ENCODE data around the gene NDUFA1. TPM values are rescaled to one million over a fixed set of nuclear protein-coding genes. Genes with fewer than 3 reads are reported as not detected.
"Not testable (repeated sequence)": the region's sequence is repeated elsewhere in the genome, so short reads cannot be mapped to it uniquely, and the experiment has no call there.

NDUFA1 gene
- total RNA-seq: 10 to 100 TPM; 63.9 to 87.5 TPM
- 87.2 TPM for polyA plus RNA-seq (2013, experiment 1 of 2)
- 76.3 TPM for polyA plus RNA-seq (2013, experiment 2 of 2)
- long read RNA-seq, experiment 1, transcript NDUFA1-201 (3 exons, 766 nt): major isoform, 94 of 98 reads
- long read RNA-seq, experiment 1, partial matches to known transcripts: 1 of 98 reads
- long read RNA-seq, experiment 1, other reads (novel, unspliced or antisense): 3 of 98 reads
- long read RNA-seq, experiment 2, transcript NDUFA1-201 (3 exons, 766 nt): major isoform, 81 of 82 reads
- long read RNA-seq, experiment 2, partial matches to known transcripts: 1 of 82 reads
- long read RNA-seq, experiment 2, other reads (novel, unspliced or antisense): 0 of 82 reads
- long read RNA-seq, experiment 3, transcript NDUFA1-201 (3 exons, 766 nt): major isoform, 36 of 37 reads
- long read RNA-seq, experiment 3, partial matches to known transcripts: 1 of 37 reads
- long read RNA-seq, experiment 3, other reads (novel, unspliced or antisense): 0 of 37 reads
- long read RNA-seq, experiment 4, partial matches to known transcripts: 0 of 4 reads
- long read RNA-seq, experiment 4, other reads (novel, unspliced or antisense): 0 of 4 reads

DNA sequence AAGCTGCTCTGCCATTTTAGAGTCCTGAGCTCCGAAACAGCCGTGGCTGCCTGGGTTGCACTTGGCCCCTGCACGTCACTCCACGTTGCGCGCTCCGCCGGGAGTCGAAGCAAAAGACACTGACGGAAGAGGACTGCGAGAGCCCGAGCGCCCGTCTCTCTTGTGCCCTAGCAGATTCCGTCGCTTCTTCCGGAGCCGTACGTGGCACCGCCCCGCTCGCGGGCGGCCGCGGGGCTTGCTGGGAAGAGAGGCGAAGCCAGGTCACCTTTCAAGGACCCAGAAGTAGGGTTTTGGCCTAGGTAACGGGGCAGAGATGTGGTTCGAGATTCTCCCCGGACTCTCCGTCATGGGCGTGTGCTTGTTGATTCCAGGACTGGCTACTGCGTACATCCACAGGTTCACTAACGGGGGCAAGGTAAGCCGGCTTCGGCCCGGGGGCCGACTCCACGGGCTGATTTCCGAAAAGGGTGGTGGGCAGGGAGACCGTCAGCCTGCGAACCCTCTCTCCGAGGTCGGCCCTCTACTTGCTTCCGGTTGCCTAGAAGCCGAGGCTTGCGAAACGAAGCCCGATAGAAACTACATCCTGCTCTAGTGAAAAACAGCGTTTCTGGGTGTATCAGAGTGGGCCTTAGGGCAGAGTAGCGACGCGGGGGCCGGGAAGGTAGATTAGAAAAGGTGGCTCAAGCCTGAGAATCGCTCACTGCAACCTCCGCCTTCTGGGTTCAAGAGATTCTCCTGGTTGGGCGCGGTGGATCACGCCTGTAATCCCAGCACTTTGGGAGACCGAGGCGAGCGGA is at the start of gene NDUFA1, which contains the start of gene RNF113A:
TSS of gene NDUFA1 (plus strand) at position 234 of the 797 bp plus-strand sequence. CDS start at position 314, 80 bp downstream.
TSS of gene RNF113A (minus strand) at position 135 of the 797 bp plus-strand sequence. CDS start at position 15, 120 bp downstream.
- TF ChIP-seq, protein P1, sequence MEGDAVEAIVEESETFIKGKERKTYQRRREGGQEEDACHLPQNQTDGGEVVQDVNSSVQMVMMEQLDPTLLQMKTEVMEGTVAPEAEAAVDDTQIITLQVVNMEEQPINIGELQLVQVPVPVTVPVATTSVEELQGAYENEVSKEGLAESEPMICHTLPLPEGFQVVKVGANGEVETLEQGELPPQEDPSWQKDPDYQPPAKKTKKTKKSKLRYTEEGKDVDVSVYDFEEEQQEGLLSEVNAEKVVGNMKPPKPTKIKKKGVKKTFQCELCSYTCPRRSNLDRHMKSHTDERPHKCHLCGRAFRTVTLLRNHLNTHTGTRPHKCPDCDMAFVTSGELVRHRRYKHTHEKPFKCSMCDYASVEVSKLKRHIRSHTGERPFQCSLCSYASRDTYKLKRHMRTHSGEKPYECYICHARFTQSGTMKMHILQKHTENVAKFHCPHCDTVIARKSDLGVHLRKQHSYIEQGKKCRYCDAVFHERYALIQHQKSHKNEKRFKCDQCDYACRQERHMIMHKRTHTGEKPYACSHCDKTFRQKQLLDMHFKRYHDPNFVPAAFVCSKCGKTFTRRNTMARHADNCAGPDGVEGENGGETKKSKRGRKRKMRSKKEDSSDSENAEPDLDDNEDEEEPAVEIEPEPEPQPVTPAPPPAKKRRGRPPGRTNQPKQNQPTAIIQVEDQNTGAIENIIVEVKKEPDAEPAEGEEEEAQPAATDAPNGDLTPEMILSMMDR (conservative IDR thresholded peaks at IDR 0.05): no peak
- H3K36me3 ChIP-seq (ENCODE audit: control insufficient read depth, insufficient read depth, low read length): no peaks in the 10 kb centered on the region
- Mint-ChIP-seq H3K4me1 (no peaks in the 10 kb centered on the region), H3K9me3 (peaks cover 42% of the 10 kb centered on the region), H3K27ac (peak within 1 kb of the TSS; percentile 97), H3K4me3 (peak within 1 kb of the TSS; percentile 76), H3K27me3 (ENCODE audit: insufficient read depth) (no peaks in the 10 kb centered on the region), H3K36me3 (ENCODE audit: low read depth) (peaks cover 9% of the 10 kb centered on the region)
- peak; percentile 90 for DNase-seq
- H3K27me3 ChIP-seq (ENCODE audit: control insufficient read depth, insufficient read depth, low read length, poor library complexity, severe bottlenecking): no peaks in the 10 kb centered on the region
- no peaks in the 10 kb centered on the region for H3K9me3 ChIP-seq (ENCODE audit: control insufficient read depth, low read length)
- peak within 1 kb of the TSS; percentile 76 for H3K27ac ChIP-seq (ENCODE audit: low read depth, low read length)
- H3K9ac ChIP-seq (ENCODE audit: extremely low read depth, low read length, poor library complexity, severe bottlenecking): peak within 1 kb of the TSS; percentile 84
- H3K4me3 ChIP-seq (ENCODE audit: low read length): peak within 1 kb of the TSS; percentile 93
- WGBS, 2 experiments (ENCODE audit: insufficient coverage in 1 of 2, insufficient read length in 1 of 2): 0% methylated on average over 4 to 59 of the region's 62 CpGs
- H3K4me1 ChIP-seq (ENCODE audit: control insufficient read depth, insufficient read depth, low read length): no peaks in the 10 kb centered on the region

DNA sequence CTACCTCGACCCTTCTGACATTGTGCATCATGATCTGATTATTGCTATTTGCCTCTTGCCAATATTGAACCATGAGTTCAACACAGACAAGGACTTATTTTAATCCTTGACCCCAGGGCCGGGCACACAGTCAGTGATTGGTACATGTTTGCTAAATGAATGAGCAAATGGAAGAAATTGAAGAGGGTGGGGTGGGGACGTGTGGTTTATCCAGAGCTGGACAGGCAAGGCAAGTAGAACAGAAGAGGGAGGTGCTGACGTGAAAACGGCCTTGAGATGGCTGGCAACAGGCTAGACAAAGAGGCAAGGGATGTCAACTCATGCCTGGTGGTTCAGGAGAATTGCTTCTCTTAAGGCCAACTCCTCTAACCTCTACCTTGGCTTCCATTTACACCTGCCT is 47.4 kb upstream of the NDUFA1 start:
- H3K9me3 Mint-ChIP-seq: peaks cover 42% of the 10 kb centered on the region
- H3K4me1 ChIP-seq (ENCODE audit: control insufficient read depth, insufficient read depth, low read length); H3K4me3 Mint-ChIP-seq; H3K4me3 ChIP-seq (ENCODE audit: low read length); H3K27me3 Mint-ChIP-seq (ENCODE audit: insufficient read depth); H3K27me3 ChIP-seq (ENCODE audit: control insufficient read depth, insufficient read depth, low read length, poor library complexity, severe bottlenecking); H3K9ac ChIP-seq (ENCODE audit: extremely low read depth, low read length, poor library complexity, severe bottlenecking); DNase-seq; H3K9me3 ChIP-seq (ENCODE audit: control insufficient read depth, low read length); H3K36me3 ChIP-seq (ENCODE audit: control insufficient read depth, insufficient read depth, low read length); H3K4me1 Mint-ChIP-seq; H3K27ac ChIP-seq (ENCODE audit: low read depth, low read length); H3K27ac Mint-ChIP-seq; H3K36me3 Mint-ChIP-seq (ENCODE audit: low read depth): not testable (repeated sequence)
- WGBS, 2 experiments (ENCODE audit: insufficient coverage in 1 of 2, insufficient read length in 1 of 2): 79% methylated on average over 2 of the region's 5 CpGs; no CpG with 5 or more reads in 1 of the 2 experiments

DNA sequence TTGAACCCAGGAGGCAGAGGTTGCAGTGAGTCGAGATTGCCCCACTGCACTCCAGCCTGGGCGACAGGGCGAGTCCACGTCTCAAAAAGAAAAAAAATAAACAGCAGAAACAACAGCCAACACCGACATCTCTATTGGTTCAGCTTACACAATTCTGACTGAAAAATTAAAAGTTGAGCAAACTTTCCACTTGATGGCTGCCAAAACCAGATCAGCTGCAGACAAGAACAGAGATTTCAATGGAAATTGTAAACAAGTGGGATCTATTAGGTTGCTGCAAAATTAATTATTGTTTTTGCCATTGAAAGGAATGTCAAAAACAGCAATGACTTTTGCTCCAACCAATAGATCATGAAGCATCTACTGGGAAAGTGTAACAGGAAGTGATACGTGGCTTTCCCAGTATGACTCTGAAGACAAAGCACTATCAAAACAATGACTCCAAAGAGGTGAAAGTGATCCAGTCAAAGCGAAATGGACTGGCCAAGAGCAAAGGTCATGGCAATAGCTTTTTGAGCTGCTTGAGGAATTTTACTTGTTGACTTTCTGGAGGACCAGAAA is 45.2 kb upstream of the NDUFA1 start:
- no peak overlapping the region for H3K27ac Mint-ChIP-seq
- no peaks in the 10 kb centered on the region for H3K36me3 ChIP-seq (ENCODE audit: control insufficient read depth, insufficient read depth, low read length)
- no peaks in the 10 kb centered on the region for H3K27me3 Mint-ChIP-seq (ENCODE audit: insufficient read depth)
- H3K27ac ChIP-seq (ENCODE audit: low read depth, low read length): no peak overlapping the region
- no peaks in the 10 kb centered on the region for H3K4me1 ChIP-seq (ENCODE audit: control insufficient read depth, insufficient read depth, low read length)
- TF ChIP-seq, protein P1 (conservative IDR thresholded peaks at IDR 0.05): no peak
- no peak overlapping the region for H3K4me3 ChIP-seq (ENCODE audit: low read length)
- H3K4me1 Mint-ChIP-seq: no peaks in the 10 kb centered on the region
- H3K36me3 Mint-ChIP-seq (ENCODE audit: low read depth): peaks cover 17% of the 10 kb centered on the region
- H3K4me3 Mint-ChIP-seq: no peak overlapping the region
- H3K9ac ChIP-seq (ENCODE audit: extremely low read depth, low read length, poor library complexity, severe bottlenecking): no peak overlapping the region
- H3K27me3 ChIP-seq (ENCODE audit: control insufficient read depth, insufficient read depth, low read length, poor library complexity, severe bottlenecking): no peaks in the 10 kb centered on the region
- DNase-seq: no peak
- H3K9me3 Mint-ChIP-seq: peaks cover 54% of the 10 kb centered on the region
- H3K9me3 ChIP-seq (ENCODE audit: control insufficient read depth, low read length): no peaks in the 10 kb centered on the region
- WGBS, 2 experiments (ENCODE audit: insufficient coverage in 1 of 2, insufficient read length in 1 of 2): 92 to 100% methylated on average over 1 to 7 of the region's 7 CpGs

All from endodermal cell (in vitro differentiated cells).